PFSK-1 (cell line): ENCODE data around the gene DPP6.

Experiments
- FOXP2 ChIP-seq: optimal IDR thresholded peaks from 2 replicates; pipeline ENCODE3; 2011; ENCODE audit warnings: borderline replicate concordance, control low read depth, inconsistent platforms; ENCODE audit not compliant: insufficient read depth; ENCODE audit errors: extremely low read length, extremely low read depth
- POLR2AphosphoS5 ChIP-seq: IDR thresholded peaks from 2 replicates; pipeline ENCODE4 v1.6.1; 2012; ENCODE audit warnings: low read depth, mild to moderate bottlenecking, control low read depth, low read length, moderate library complexity
- SIN3A ChIP-seq: IDR thresholded peaks from 2 replicates; pipeline ENCODE4 v1.6.1; 2012; ENCODE audit warnings: mild to moderate bottlenecking, low read length, moderate library complexity, borderline replicate concordance; ENCODE audit not compliant: insufficient read depth
- TAF1 ChIP-seq: IDR thresholded peaks from 2 replicates; pipeline ENCODE4 v1.6.1; 2012; ENCODE audit warnings: low read length, control low read depth, borderline replicate concordance; ENCODE audit not compliant: insufficient read depth
- TF ChIP-seq, protein P1 (sequence below), 2 experiments: IDR thresholded peaks; 2 replicates each; pipeline versions ENCODE4 v1.6.1 to v1.8.0; 2011 to 2012; ENCODE audit warnings: low read depth in 2 of 2, low read length in 2 of 2, control low read depth in 1 of 2, inconsistent platforms in 1 of 2, mild to moderate bottlenecking in 1 of 2, moderate library complexity in 1 of 2; ENCODE audit not compliant: insufficient read depth in 1 of 2

DPP6 gene

DNA sequence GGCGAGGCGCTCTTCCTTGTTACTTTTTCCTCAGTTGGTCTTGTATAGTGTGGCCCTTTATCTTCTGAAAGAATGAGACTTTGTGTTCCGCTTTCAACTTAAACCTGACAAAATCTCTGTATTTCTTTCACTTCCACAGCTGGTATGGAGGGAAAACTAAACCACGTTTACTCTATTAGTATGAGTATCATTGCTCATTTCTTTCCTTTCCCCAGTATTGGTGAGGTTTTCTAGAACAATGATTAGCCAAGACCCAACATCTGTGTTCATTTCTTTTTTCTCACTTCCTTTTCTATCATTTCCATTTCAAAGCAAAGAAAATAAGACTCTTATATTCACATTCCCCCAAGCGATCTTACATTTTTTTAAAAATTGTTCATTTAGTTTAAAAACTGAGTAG, 785.4 kb downstream of the DPP6 start:
- TF ChIP-seq SIN3A = no peak

DNA sequence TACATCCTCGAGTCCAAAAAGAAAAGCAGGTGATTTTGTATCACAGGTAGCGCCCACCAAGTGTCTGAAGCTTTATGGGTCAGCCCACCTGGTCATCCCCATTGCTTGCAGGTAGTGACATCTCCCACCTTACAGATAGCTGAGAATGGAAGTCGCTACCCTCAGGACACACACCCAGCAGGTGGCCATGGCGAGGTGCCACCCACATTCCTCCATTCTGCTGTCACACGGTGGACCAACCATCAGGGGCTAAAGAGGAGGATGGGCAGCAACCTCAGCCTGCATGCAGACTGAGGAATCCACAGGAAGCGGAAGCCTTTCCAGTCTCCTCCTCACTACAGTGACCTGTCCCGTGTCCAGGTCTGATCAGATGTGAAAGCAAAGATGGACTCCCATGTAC, 787.9 kb downstream of the DPP6 start:
- TF ChIP-seq POLR2AphosphoS5 (no peak), FOXP2 (no peak), SIN3A (no peak), TAF1 (no peak)
- TF ChIP-seq, protein P1, sequence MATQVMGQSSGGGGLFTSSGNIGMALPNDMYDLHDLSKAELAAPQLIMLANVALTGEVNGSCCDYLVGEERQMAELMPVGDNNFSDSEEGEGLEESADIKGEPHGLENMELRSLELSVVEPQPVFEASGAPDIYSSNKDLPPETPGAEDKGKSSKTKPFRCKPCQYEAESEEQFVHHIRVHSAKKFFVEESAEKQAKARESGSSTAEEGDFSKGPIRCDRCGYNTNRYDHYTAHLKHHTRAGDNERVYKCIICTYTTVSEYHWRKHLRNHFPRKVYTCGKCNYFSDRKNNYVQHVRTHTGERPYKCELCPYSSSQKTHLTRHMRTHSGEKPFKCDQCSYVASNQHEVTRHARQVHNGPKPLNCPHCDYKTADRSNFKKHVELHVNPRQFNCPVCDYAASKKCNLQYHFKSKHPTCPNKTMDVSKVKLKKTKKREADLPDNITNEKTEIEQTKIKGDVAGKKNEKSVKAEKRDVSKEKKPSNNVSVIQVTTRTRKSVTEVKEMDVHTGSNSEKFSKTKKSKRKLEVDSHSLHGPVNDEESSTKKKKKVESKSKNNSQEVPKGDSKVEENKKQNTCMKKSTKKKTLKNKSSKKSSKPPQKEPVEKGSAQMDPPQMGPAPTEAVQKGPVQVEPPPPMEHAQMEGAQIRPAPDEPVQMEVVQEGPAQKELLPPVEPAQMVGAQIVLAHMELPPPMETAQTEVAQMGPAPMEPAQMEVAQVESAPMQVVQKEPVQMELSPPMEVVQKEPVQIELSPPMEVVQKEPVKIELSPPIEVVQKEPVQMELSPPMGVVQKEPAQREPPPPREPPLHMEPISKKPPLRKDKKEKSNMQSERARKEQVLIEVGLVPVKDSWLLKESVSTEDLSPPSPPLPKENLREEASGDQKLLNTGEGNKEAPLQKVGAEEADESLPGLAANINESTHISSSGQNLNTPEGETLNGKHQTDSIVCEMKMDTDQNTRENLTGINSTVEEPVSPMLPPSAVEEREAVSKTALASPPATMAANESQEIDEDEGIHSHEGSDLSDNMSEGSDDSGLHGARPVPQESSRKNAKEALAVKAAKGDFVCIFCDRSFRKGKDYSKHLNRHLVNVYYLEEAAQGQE (IDR thresholded peaks at IDR 0.05; ENCODE audit: insufficient read depth in 1 of 2, low read depth in 2 of 2, low read length in 2 of 2) = no peak

DNA sequence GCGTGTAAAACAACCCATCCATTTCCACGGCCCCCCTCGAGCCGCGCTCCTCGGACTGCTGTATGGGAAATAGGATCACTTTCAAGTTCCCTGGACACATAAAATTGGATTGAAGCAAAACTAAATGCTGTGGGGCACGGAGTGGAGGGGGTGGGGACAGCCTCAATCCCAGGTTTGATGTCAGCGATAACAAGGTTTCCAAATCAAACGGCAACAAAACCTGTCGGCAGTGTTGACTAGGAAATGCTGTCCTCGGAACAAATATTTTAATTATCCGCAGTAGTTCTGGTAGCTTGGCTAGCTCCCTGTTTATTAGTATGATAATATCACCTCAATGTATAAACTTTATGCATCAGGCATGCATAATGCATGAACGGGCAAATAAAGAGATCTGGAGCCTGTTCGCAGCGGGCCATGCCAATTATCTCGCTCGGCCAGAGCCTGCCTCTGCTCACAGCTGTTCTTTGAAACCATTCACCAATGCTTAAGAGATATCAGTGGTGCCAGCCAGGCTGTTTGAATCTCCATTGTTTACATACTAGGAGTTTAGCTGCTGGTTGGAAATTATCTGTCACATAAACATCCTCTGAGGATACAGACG, 789.6 kb downstream of the DPP6 start:
- no peak for TF ChIP-seq FOXP2
- no peak for TF ChIP-seq SIN3A
- no peak for TF ChIP-seq TAF1
- TF ChIP-seq, protein P1 (IDR thresholded peaks at IDR 0.05; ENCODE audit: insufficient read depth in 1 of 2, low read depth in 2 of 2, low read length in 2 of 2) = no peak
- TF ChIP-seq POLR2AphosphoS5 = no peak

DNA sequence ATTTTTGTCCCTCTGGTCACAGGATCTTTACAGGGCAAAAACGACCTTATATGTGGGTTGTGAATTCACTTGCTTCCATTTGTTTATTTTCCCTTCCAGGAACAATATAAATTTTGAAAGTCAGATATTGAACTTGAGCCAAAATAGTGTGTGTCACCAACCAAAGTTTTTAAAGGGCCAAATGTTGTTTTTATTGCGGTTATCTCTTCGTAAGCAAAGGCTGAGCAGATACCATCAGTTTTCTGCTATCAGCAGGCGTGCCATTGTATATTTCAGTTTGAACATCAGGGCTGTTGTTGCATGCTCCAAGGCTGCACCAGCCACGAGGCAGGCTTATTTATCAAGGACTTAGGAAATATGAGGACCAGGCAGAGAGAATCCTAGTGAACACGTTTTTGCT, 790.4 kb downstream of the DPP6 start:
- TF ChIP-seq, protein P1 (IDR thresholded peaks at IDR 0.05; ENCODE audit: insufficient read depth in 1 of 2, low read depth in 2 of 2, low read length in 2 of 2) = no peak
- TF ChIP-seq SIN3A = no peak

DNA sequence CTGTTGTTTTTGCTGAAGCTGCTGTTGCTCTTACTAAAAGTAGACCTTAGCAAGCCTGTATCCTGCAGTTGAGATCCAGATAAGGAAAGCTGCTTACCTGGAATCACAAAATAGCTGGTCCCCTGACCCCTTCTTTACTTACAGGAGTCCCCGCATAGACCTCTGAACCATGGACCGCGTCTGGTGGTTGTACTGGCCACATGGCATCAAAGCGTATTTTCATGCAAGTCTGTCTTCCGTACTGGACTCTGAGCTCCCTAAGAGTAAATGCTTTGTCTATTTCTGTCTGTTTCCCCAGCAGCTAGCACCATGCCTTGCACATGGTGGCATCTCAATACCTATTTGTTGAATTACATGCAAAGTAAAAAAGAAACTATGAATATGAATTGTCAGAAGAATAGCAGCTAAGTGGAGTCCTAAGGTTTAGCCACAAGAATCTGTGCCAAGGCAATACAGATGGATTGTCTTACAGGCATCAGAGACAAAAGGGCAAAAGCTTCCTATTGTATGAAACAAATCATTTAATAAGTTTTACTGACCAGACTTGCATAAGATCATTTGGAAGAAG, 791.6 kb downstream of the DPP6 start:
- TF ChIP-seq, protein P1 (IDR thresholded peaks at IDR 0.05; ENCODE audit: insufficient read depth in 1 of 2, low read depth in 2 of 2, low read length in 2 of 2) = no peak
- TF ChIP-seq TAF1 = no peak
- TF ChIP-seq FOXP2 = no peak
- TF ChIP-seq POLR2AphosphoS5 = no peak
